ENCODE data around the gene U2AF1. TPM values are rescaled to one million over a fixed set of nuclear protein-coding genes. Genes with fewer than 3 reads are reported as not detected.
A peak's percentile ranks its signal among the peaks of the same experiment; 100 is the strongest.
"Not testable (repeated sequence)": the region's sequence is repeated elsewhere in the genome, so short reads cannot be mapped to it uniquely, and the experiment has no call there.

The U2AF1 gene
- total and polyA plus RNA-seq, 5 donors = 8.1 to 42.8 (median 18.4) TPM

- DNase-seq; H3K4me3 ChIP-seq (ENCODE audit: low read length); H3K27me3 ChIP-seq (ENCODE audit: control insufficient read depth, insufficient read depth); H3K27ac ChIP-seq (ENCODE audit: low read length); H3K9me3 ChIP-seq (ENCODE audit: control insufficient read depth, low read length); intact Hi-C loops (cut with DNase I); H3K4me1 ChIP-seq (ENCODE audit: control insufficient read depth, insufficient read depth, low read length); ATAC-seq: not testable (repeated sequence)
- 93% methylated on average over 2 of the region's 28 CpGs for WGBS
These were observed 44.3 kb downstream of the U2AF1 start for GRCh38 chr21:43062955-43063664.

GRCh38 chr21:43053112-43053511 is 54.3 kb downstream of the U2AF1 start:
- intact Hi-C loops (cut with DNase I); H3K4me3 ChIP-seq (ENCODE audit: low read length); DNase-seq; H3K27me3 ChIP-seq (ENCODE audit: control insufficient read depth, insufficient read depth); H3K9me3 ChIP-seq (ENCODE audit: control insufficient read depth, low read length); H3K4me1 ChIP-seq (ENCODE audit: control insufficient read depth, insufficient read depth, low read length); H3K27ac ChIP-seq (ENCODE audit: low read length); ATAC-seq: not testable (repeated sequence)
- WGBS = no CpG with 5 or more reads among the region's 13 CpGs

- intact Hi-C loops (cut with DNase I); H3K27me3 ChIP-seq (ENCODE audit: control insufficient read depth, insufficient read depth); H3K9me3 ChIP-seq (ENCODE audit: control insufficient read depth, low read length); H3K4me3 ChIP-seq (ENCODE audit: low read length); H3K27ac ChIP-seq (ENCODE audit: low read length); H3K4me1 ChIP-seq (ENCODE audit: control insufficient read depth, insufficient read depth, low read length): not testable (repeated sequence)
- peak; percentile 33 to 34 for ATAC-seq
- peak in 2 of 3 donors; percentile 33 to 48 for DNase-seq
- WGBS = 55% methylated on average over 17 of the region's 21 CpGs
These were observed 61.2 kb downstream of the U2AF1 start for GRCh38 chr21:43045876-43046821.

- H3K27me3 ChIP-seq (ENCODE audit: control insufficient read depth, insufficient read depth); H3K9me3 ChIP-seq (ENCODE audit: control insufficient read depth, low read length); intact Hi-C loops (cut with DNase I); DNase-seq; H3K4me3 ChIP-seq (ENCODE audit: low read length); H3K4me1 ChIP-seq (ENCODE audit: control insufficient read depth, insufficient read depth, low read length): not testable (repeated sequence)
- H3K27ac ChIP-seq (ENCODE audit: low read length) = peak overlapping the region; percentile 36
- WGBS = 47% methylated on average over 8 of the region's 17 CpGs
- ATAC-seq = peak; percentile 84 to 87
These were observed 62.0 kb downstream of the U2AF1 start for GRCh38 chr21:43045165-43045875.

GRCh38 chr21:43044547-43044946 is 62.8 kb downstream of the U2AF1 start:
- ATAC-seq; H3K4me3 ChIP-seq (ENCODE audit: low read length); H3K9me3 ChIP-seq (ENCODE audit: control insufficient read depth, low read length); H3K27me3 ChIP-seq (ENCODE audit: control insufficient read depth, insufficient read depth); H3K27ac ChIP-seq (ENCODE audit: low read length); H3K4me1 ChIP-seq (ENCODE audit: control insufficient read depth, insufficient read depth, low read length); intact Hi-C loops (cut with DNase I): not testable (repeated sequence)
- peak in 1 of 3 donors; percentile 25 for DNase-seq
- 82% methylated on average over 12 of the region's 14 CpGs for WGBS

- DNase-seq; H3K4me3 ChIP-seq (ENCODE audit: low read length); H3K9me3 ChIP-seq (ENCODE audit: control insufficient read depth, low read length); intact Hi-C loops (cut with DNase I); ATAC-seq; H3K27me3 ChIP-seq (ENCODE audit: control insufficient read depth, insufficient read depth); H3K4me1 ChIP-seq (ENCODE audit: control insufficient read depth, insufficient read depth, low read length); H3K27ac ChIP-seq (ENCODE audit: low read length): not testable (repeated sequence)
- WGBS = 95% methylated on average over 10 of the region's 14 CpGs
These were observed 64.1 kb downstream of the U2AF1 start for GRCh38 chr21:43043291-43043690.

Other genes with a start within 250 kb of the U2AF1 start
- 1 to 10 TPM; 4.3 to 7.7 (median 5.3) TPM for gene WDR4, start 228.0 kb downstream of the U2AF1 start, total RNA-seq
- gene WDR4, start 228.0 kb downstream of the U2AF1 start, polyA plus RNA-seq = 3.7 TPM
- 10 to 100 TPM; 48.0 to 52.2 (median 50.7) TPM for gene NDUFV3, start 214.3 kb downstream of the U2AF1 start, total RNA-seq
- 45.4 TPM for gene NDUFV3, start 214.3 kb downstream of the U2AF1 start, polyA plus RNA-seq
- gene ERVH48-1, start 181.9 kb downstream of the U2AF1 start, total RNA-seq = not detected
- gene ERVH48-1, start 181.9 kb downstream of the U2AF1 start, polyA plus RNA-seq = 0.07 TPM
- gene PKNOX1, start 133.0 kb downstream of the U2AF1 start, total RNA-seq = 1 to 10 TPM; 4.5 to 9.0 (median 7.8) TPM
- 3.7 TPM for gene PKNOX1, start 133.0 kb downstream of the U2AF1 start, polyA plus RNA-seq
- 10 to 100 TPM in 3 of 4 donors, 1 to 10 TPM in 1; 4.8 to 13.3 (median 10.7) TPM for gene CBS, start 31.7 kb downstream of the U2AF1 start, total RNA-seq
- gene CBS, start 31.7 kb downstream of the U2AF1 start, polyA plus RNA-seq = 9.0 TPM
- not detected for gene CRYAA, start 61.4 kb upstream of the U2AF1 start, total RNA-seq
- gene CRYAA, start 61.4 kb upstream of the U2AF1 start, polyA plus RNA-seq = not detected

All from right cardiac atrium (tissue), 5 donors.